ENCODE measurements around the gene ICOS. TPM values are rescaled to one million over a fixed set of nuclear protein-coding genes. Genes with fewer than 3 reads are reported as not detected.

ICOS gene
- total RNA-seq, result not detected in 2 replicates

GRCh38 chr2:203936535-203936934 lies at the start of gene ICOS:
Gene ICOS, plus strand, starts transcription at chr2:203936763. Its CDS starts 52 bp downstream, at chr2:203936815.

Other genes with a start within 250 kb of the ICOS start
- gene CD28, start 230.1 kb upstream of the ICOS start, total RNA-seq, result under 0.01 TPM in 1 of 2 replicates, not detected in the other
- not detected in 2 replicates for gene CTLA4, start 69.0 kb upstream of the ICOS start, total RNA-seq